UCSD-AML1 (cell line): ENCODE results near the gene SS18L1.

ENCODE experiments used
- DNase-seq: peaks from one replicate; lab custom pipeline; 2025; ENCODE audit not compliant: unreplicated experiment; lab: John Stamatoyannopoulos, UW

Gene SS18L1

DNA sequence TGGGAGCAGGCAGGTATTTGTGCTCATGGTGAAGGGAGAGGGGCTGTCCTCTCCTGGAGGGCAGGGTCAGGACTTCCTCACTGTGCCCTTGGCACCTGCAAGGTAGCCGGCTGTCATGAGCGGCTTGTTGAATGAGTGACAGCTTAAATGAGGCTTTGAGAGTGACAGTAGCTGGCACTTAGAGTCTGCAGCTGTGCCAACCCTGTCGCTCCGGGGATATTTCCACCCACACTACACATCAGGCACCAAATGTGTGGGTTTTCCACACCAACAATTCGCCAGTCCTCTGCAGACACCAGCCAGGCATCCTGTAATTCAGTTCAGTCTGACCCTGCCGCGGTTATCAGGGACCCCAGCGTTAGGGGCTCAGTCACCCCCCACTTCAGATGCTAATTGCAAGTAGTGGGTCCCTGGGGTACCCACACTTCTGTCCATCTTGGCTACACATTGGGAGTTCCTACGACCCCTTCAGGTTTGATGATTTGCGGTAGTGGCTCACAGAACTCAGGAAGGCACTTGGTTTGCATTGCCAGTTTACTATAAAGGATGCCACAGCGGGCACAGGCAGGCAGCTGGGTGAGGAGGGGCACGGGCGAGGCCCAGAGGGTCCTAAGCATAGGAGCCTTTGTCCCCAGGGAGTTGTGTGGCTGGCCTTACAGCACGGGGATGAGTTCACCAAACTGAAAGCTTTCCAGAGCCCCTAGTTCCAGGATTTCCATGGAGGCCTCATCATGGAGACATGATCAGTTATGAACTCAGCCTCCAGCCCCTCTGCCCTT is 48.4 kb downstream of the SS18L1 start:
- no peak for DNase-seq

DNA sequence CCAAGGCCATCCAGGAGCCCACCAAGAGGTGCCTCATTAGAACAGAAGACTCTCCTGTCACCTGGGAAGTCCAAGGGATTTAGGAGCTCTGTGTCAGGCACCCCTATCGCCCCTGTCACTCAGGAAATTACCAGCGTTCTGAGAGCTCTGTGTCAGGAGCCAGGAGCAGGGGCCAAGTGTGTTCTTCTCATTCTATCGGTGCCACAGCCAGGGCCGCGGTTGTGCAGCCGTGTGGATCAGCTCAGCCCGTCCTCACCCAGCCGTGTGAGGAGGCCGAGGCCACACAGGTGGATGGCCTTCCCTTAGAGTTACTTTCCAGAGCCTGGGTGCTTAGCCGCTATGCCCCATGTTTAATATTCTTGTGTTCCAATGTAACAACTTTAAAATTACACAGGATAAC is 49.1 kb downstream of the SS18L1 start:
- DNase-seq: no peak

DNA sequence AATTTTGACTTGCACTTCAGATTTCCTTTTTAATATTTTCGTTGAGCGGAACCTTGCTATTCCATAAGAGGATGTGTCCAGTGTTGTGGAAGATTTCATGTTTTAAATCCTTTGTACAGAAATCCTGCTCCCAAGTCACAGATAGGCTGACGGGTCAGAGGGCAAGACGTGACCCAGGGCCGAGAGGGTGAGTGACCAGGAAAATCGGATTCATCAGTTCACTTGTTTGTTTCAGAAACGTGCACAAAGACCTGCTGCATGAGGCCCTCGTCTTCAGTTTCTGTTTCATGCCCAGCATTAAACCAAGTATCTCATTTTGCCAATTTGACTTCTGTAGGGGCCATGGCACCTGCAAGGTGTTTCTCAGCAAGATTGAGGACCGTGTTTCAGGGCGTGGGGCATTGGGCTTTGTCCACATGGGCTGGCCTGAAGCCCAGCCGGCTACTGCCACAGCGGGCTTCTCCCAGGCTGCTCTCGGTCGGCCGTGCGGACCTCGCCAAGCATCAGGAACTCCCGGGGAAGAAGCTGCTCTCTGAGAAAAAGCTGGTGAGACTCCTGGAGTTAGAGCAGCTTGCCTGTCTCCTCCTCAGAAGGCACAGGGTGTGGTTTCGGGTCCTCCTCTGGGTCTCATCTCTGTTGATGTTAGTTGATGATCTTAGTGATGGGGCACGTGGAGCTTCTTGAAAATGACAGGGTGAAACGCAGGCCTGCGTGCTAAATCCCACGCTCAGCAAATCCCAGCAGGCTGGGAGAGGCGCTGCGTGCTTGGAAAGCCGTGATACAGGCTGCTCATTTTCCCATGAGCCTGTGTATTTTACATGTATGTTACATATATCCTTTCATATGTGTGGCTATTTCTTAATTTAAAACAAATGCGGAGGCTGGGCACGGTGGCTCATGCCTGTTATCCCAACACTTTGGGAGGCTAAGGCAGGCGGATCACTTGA is 49.8 kb downstream of the SS18L1 start:
- DNase-seq: no peak

DNA sequence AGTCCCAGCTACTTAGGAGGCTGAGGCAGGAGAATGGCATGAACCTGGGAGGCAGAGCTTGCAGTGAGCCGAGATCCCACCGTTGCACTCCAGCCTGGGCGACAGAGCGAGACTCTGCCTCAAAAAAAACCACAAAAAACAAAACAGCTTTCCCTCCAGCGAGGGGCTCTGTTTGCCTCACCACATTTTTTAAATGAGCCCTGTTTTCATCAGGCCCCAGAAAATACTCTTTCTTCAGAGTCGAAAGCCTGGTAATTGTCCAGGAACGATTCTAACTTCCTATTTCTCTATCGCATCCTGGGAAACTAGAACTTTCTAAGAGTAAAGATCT is 51.5 kb downstream of the SS18L1 start:
- no peak for DNase-seq

DNA sequence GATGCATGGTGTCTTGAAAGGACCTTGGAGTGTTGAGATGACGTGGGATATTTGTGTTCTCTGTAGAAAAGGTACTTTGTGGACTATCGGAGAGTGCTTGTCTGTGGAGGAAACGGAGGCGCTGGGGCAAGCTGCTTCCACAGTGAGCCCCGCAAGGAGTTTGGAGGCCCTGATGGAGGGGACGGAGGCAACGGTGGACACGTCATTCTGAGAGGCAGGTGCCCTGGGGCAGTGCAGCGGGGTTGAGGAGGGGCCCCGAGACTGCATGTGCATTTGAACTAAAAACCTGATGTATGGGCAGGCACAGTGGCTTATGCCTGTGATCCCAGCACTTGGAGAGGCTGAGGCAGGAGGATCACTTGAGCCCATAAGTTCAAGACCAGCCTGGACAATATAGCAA is 52.2 kb downstream of the SS18L1 start:
- DNase-seq: no peak

DNA sequence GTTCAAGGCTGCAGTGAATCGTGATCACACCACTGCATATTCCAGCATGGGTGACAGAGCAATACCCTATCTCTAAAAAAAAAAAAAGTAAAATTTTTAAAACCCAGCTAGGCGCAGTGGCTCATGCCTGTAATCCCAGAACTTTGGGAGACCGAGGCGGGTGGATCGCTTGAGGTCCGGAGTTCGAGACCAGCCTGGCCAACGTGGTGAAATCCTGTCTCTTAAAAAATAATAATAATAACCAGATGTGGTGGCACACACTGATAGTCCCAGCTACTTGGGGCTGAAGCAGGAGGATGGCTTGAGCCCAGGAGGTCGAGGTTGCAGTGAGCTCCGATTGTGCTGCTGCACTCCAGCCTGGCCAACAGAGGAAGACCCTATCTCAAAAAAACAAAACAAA is 52.7 kb downstream of the SS18L1 start:
- no peak for DNase-seq

DNA sequence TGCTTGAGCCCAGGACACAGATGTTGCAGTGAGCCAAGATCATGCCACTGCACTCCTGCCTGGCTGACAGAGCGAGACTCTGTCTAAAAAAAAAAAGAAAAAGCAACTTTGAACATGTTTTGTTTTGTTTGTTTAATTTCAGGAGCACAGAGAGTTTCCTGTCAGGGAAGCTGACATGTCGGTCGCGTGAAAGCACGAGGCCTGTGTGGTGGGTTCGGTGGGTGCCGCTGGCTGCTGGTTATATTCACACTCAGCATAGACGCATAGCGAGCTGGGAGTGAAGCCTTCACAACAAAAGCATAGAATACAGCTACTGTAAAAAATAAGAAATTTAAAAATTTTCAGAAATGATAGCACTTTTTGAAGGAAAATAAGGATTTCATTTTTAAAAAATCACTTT is 53.7 kb downstream of the SS18L1 start:
- DNase-seq: no peak

DNA sequence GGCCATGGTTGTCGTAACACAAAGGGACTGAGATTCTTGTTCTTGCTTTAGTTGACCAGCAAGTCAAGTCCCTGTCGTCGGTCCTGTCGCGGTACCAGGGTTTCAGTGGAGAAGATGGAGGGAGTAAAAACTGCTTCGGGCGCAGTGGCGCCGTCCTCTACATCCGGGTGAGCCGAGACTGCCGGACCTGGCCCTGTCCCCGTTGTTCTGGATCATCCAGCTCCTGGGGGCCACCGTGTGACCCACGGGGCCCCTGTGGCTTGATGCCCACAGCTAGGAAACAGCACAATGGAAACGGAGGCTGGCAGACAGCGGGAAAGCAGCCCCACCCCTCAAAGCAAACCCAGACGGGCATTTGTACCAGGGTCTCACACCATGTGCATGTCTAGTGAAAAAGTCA is 54.2 kb downstream of the SS18L1 start:
- no peak for DNase-seq

DNA sequence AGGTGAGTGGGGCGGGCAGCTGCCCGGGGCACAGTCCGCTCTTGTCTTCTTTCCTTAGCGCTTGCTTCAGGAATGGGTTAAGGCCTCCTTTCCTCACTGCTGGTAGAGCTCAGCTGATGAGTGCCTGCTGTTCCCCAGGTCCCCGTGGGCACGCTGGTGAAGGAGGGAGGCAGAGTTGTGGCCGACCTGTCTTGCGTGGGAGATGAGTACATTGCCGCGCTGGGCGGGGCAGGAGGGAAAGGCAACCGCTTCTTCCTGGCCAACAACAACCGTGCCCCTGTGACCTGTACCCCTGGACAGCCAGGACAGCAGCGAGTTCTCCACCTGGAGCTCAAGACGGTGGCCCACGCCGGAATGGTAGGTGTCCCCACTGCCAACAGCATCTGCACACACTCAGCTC is 54.9 kb downstream of the SS18L1 start:
- no peak for DNase-seq

DNA sequence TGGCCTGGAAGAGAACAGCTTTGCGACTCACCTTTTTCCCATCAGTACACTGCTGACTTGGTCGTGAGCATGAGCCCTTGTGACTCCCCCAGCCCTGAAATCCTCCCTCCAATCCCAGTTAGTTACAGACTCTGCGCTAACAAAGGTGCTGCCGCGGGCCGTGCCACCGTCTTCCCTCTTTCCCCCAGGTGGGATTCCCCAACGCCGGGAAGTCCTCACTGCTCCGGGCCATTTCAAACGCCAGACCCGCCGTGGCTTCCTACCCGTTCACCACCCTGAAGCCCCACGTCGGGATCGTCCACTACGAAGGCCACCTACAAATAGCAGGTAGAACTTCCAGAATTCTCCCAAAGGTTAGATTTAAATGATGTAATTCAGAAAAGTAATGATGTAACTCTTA is 55.4 kb downstream of the SS18L1 start:
- DNase-seq: no peak

DNA sequence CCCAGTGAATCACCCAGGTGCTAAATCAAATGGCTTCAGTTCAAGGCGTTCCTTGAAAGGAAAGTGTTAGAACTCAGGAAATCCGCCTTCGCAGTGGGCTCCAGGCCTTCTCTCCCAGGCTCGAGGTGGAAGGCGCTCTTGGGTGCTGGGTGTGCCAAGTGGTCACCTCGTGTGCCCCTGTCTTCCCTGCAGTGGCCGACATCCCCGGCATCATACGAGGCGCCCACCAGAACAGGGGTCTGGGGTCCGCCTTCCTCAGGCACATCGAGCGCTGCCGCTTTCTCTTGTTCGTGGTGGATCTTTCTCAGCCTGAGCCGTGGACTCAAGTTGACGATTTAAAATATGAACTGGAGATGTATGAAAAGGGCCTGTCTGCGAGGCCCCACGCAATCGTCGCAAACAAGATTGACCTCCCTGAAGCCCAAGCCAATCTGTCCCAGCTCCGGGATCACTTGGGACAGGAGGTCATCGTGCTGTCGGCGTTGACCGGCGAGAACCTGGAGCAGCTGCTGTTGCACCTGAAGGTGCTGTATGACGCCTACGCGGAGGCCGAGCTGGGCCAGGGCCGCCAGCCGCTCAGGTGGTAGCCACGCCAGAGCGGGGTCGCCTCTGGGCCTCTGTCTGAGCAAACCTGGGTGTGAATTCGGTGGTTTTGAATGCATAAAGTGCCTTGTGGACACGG is 57.1 kb downstream of the SS18L1 start:
- DNase-seq: no peak

DNA sequence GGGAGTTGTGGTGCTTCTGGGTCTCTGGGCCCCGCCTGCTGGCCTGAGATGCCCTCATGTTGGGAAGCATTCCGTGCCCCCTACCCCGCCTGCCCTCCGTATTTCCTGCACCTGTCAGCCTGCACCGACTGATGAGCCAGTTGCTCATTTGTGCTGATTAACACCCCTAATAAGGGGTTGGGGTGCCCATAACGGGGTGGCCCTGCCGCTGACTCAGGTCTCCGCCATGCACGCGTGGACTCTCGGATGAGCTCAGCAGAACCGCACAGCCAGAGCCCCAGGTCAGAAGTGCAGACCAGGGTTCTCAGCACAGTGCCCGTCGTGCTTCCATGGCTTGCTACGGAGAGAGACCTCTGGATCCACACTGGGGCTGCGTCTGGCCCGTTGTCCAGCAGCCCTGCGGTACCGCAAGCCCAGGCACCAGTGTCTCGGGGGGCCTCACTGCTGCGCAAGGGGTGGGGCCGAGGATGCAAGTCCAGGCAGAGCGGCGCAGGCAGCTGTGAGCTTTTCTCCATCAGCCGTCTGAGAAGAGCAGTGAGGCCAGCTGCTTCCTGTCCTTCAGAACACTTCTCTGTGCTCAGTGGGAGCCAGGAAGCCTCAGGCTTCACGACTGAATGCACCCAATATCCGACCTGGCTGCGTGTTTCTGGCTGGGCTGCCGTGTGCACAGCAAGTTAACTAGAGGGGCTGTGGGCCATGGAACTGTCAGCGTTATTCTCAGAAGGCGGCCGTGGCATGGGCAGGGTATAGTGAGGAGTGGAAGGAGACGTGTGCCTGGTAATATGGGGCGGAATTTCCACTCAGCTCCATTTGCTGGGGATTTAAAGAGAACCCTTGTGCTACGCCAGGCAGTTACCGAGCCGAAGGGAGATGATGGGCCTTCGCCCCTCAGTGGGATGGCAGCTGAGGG is 57.9 kb downstream of the SS18L1 start:
- DNase-seq: no peak

DNA sequence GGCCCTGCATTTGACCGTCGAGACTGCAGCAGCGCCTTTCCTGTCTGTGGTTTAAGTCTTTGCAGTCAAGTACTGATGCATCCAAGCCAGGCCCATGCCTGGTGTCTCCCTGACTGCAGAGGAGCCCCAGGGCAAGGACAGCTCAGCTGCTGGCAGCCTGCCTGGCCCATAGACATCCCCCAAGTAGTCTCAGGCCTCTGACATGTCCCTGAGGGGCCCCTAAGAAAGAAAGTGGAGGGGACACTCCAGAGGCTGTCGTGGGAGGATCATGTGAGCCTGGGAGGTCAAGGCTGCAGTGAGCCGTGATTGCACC is 58.5 kb downstream of the SS18L1 start:
- no peak for DNase-seq

DNA sequence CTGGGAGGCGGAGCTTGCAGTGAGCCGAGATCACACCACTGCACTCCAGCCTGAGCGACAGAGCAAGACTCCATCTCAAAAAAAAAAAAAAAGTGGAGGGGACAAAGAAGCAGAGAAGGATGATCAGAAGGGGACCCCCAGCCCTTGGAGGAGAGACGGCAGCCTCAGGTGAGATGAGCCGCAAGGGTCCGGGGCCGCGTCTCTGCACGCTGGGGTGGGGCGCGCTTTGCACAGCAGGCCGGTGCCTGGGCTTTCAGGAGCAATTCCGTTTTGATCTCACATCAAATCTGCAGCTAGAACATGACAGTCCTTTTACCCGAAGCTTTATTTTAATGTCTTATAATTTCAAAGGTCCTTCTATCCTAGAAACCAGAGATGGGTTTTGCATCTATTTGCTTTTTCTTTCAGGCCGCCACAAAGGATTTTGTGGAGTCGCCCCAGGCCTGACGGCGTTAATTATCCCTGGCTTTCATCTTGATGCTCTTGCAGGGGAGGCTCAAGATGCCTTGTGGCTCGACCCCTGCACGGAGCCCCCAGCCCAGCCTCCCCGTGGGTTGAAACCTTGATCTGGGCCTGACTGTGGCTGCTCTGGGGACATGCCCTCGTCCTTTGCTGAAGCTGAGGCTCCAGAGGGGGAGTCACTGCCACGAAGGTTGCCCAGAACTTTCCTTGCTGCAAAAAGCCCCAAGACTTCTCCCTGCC is 59.3 kb downstream of the SS18L1 start:
- no peak for DNase-seq

DNA sequence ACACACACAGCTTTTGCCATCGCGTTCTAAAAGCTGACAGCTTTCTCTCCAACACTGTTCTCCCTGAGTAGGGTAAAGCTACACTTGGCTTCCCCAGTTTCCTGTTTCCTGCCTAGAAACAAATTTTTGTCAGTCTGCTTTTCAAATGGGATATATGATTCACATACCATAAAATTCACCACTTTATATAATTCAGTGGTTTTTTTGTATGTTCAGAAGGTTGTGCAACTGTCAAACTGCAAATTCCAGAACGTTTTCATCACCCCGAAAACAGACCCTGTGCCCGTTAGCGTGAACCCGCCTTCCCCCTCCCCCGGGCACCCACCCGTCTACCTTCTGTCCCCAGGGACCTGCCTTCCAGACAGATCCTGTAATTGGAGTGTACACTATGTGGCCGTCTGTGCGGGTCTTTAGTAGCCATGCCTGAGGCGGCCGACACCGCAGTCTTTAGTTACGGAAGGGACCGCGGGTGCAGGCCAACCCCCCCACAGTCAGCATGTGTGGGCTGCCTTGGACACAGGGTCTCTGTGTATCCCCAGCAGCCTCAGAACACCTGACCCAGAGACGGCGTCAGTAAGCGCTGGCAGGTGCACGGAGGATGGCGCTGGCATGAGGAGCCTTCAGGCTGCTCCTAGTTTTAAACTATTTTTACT is 59.9 kb downstream of the SS18L1 start:
- DNase-seq: no peak

DNA sequence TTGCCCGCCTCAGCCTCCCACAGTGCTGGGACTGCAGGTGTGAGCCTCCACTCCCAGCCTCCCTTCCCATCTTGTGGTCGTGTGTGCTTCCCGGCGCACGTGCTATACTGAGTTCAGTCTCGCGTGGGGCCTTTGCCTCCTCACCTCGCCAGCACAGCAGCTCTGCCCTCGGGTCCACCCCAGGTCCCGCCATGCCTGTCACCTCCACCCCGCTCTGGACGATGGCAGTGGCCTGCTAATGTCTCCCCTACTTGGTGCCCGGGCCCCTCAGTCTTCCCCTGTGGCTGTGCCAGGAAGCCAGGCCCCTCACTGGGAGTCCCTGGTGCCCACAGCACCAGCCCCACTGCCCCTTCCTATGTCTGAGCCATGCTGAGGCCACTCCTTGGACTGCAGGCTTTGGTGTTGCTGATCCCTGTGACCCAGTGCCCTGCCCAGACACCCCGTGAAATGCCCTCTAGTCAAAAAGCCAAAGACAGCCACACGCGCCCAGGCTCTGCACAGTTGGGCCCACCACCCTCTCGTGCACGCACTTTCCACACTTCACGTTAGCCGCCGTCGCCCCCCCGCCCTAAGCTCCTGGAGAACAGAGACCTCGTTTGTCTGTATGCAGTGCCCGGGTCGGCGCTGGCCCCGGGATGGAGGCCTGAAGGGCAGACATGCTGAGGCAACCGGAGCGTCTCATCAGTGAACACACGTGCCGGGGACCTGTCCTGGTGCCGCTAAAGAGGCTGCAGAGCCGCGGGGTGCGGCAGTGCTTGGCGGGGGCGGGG is 62.2 kb downstream of the SS18L1 start:
- no peak for DNase-seq

DNA sequence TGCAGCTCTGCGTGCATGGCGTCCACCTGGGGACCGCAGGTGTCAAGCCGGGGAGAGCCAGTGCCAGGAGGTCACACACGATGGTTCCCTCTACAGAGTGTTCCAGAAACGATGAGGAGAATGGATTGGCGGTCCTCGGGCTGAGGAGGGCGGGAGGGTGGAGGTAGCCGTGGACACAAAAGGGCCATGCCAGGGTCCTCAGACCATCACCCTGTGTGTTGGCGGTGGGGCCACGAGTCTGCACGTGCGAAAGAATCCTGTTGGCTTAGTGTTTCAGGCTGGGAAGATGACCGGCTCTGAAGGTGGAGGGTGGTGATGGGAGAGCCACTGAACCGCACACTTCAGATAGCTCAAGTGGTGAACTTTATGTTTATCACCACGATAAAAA is 62.8 kb downstream of the SS18L1 start:
- no peak for DNase-seq

DNA sequence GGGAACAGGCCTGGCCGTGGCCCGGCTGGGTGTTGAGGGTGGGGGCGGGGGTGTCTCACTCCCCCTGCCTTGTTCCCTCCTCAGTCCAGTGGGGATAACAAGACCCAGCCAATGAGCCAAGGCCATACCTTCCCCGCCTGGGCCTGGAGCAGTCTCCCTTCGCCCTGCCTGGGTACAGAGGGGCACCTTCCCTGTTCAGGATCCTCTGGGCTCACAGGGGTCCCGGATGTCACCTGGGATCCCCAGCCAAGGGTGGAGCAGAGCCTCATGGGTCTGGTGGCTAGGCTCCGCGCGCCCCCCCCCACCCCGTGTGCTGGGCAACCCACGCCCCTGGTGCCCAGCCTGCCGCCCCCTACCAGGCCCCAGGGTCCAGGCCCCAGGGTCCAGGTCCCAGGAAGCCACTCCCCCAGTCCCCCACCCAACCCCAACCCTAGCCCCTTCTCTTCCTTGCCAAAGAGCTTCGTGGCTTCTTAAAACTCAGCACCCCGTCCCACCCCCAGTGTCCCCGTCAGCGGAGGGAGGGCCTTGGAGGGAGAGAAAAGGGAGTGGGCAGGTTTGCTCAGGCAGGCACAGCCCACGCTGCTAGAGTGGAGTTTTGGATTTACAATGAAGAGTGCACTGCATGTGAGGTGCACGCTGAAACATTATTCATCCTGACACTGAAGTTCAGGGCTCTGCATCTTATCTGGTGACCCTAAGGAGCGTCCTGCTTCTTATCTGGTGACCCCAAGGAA is 64.7 kb downstream of the SS18L1 start:
- DNase-seq: no peak
